Neural progenitor cell (in vitro differentiated cells): Measurements from ENCODE around the gene PAFAH1B1.

Experiments used
- CTCF ChIP-seq: fragments of 200-600 bp; sonication (generic); IDR thresholded peaks from 2 replicates; pipeline ENCODE4 v1.5.1; 2017; ENCODE audit warnings: antibody characterized with exemption, mild to moderate bottlenecking
- EZH2 ChIP-seq: fragments of 200-600 bp; sonication (generic); IDR thresholded peaks from 2 replicates; pipeline ENCODE4 v1.6.1; 2017; ENCODE audit warnings: antibody characterized with exemption, mild to moderate bottlenecking, moderate library complexity
- EZH2phosphoT487 ChIP-seq: fragments of 200-600 bp; sonication (generic); IDR thresholded peaks from 2 replicates; pipeline ENCODE4 v1.6.1; 2017; ENCODE audit warnings: antibody characterized with exemption

- TF ChIP-seq CTCF: no peak
- no peak for TF ChIP-seq EZH2phosphoT487
- TF ChIP-seq EZH2: no peak
Measured at GRCh38 chr17:2705888-2706795, 112.7 kb downstream of the PAFAH1B1 start.
